H1 (cell line): Measurements from ENCODE around the gene LAMTOR4. TPM values are rescaled to one million over a fixed set of nuclear protein-coding genes. Genes with fewer than 3 reads are reported as not detected.

Source experiments
- CTCF ChIA-PET: fragments of 300-600 bp; sonication (Branson Sonifier 250); formaldehyde crosslinking; loops from one replicate; lab custom pipeline; 2021; ENCODE audit not compliant: partially characterized antibody; lab: Charles Lee
- POLR2A ChIA-PET: fragments of 300-600 bp; sonication (Branson Sonifier 250); formaldehyde crosslinking; loops from one replicate; lab custom pipeline; 2021; ENCODE audit warnings: inconsistent platforms; ENCODE audit not compliant: partially characterized antibody; lab: Charles Lee
- DNase-seq, 2 experiments: peaks; one replicate each; pipeline versions ENCODE4 v3.0.0 to v3.0.0-alpha.2; 2010 to 2022; ENCODE audit warnings: low spot score in 2 of 2, low read depth in 1 of 2, mixed read lengths in 1 of 2
- FAIRE-seq: peaks from 2 replicates; lab custom pipeline; 2011; peaks lifted over from hg19 to GRCh38; lab: Jason Lieb, UNC
- H2AFZ ChIP-seq: 2 replicates; pipeline ENCODE4 v1.8.1; 2012; ENCODE audit warnings: low read length, inconsistent platforms
- H2AK5ac ChIP-seq: 2 replicates; pipeline ENCODE4 v1.6.1; 2013; ENCODE audit warnings: low read depth, low read length
- H2BK120ac ChIP-seq: replicated peaks from 2 replicates; pipeline ENCODE3; 2013; ENCODE audit warnings: low read depth, low read length, inconsistent platforms
- H2BK12ac ChIP-seq: 2 replicates; pipeline ENCODE4 v1.6.1; 2013; ENCODE audit warnings: low read depth, low read length
- H2BK15ac ChIP-seq: 2 replicates; pipeline ENCODE4 v1.6.1; 2013; ENCODE audit warnings: low read length
- H2BK20ac ChIP-seq: 2 replicates; pipeline ENCODE4 v1.6.1; 2013; ENCODE audit warnings: low read length
- H2BK5ac ChIP-seq: 2 replicates; pipeline ENCODE4 v1.6.1; 2013; ENCODE audit warnings: low read depth, low read length
- H3K14ac ChIP-seq: 2 replicates; pipeline ENCODE4 v1.6.1; 2013; ENCODE audit warnings: inconsistent platforms; ENCODE audit not compliant: insufficient read length
- H3K18ac ChIP-seq: 2 replicates; pipeline ENCODE4 v1.6.1; 2013; ENCODE audit warnings: low read length; ENCODE audit errors: extremely low read depth
- H3K23ac ChIP-seq: 2 replicates; pipeline ENCODE4 v1.6.1; 2013; ENCODE audit warnings: inconsistent platforms; ENCODE audit not compliant: insufficient read length
- H3K23me2 ChIP-seq: 2 replicates; pipeline ENCODE4 v1.6.1; 2013; ENCODE audit warnings: low read depth, low read length
- H3K27ac ChIP-seq: 2 replicates; pipeline ENCODE4 v1.6.1; 2011; ENCODE audit warnings: low read depth, low read length, inconsistent platforms
- H3K27me3 ChIP-seq, 4 experiments: replicated peaks in 1 of 4; 1 replicate in 1 of 4; 2 replicates in 3 of 4; pipeline versions ENCODE4 v1.6.1 to v1.8.1; 2011 to 2013; ENCODE audit warnings: low read length in 3 of 4, mild to moderate bottlenecking in 3 of 4, inconsistent platforms in 2 of 4, mixed read lengths in 2 of 4, moderate library complexity in 1 of 4; ENCODE audit not compliant: control insufficient read depth in 3 of 4, insufficient read depth in 3 of 4; ENCODE audit errors: extremely low read depth in 1 of 4
- H3K36me3 ChIP-seq, 4 experiments: 2 replicates each; pipeline versions ENCODE4 v1.6.1 to v1.8.1; 2011 to 2013; ENCODE audit warnings: mild to moderate bottlenecking in 4 of 4, low read length in 3 of 4, moderate library complexity in 2 of 4, control low read depth in 1 of 4, inconsistent platforms in 1 of 4; ENCODE audit not compliant: insufficient read depth in 4 of 4, control insufficient read depth in 2 of 4
- H3K4ac ChIP-seq: replicated peaks from 2 replicates; pipeline ENCODE3; 2013; ENCODE audit warnings: low read length, low read depth, mixed read lengths, inconsistent platforms; ENCODE audit not compliant: insufficient read length
- H3K4me1 ChIP-seq, 4 experiments: replicated peaks in 1 of 4; 1 replicate in 1 of 4; 2 replicates in 3 of 4; pipeline versions ENCODE4 v1.6.1 to v1.8.1; 2011 to 2013; ENCODE audit warnings: low read length in 3 of 4, inconsistent platforms in 2 of 4, mixed read lengths in 1 of 4; ENCODE audit not compliant: insufficient read depth in 4 of 4, control insufficient read depth in 3 of 4
- H3K4me2 ChIP-seq, 2 experiments: 2 replicates each; pipeline versions ENCODE4 v1.6.1 to v1.8.1; 2011 to 2013; ENCODE audit warnings: low read depth in 2 of 2, low read length in 2 of 2, control low read depth in 1 of 2, inconsistent platforms in 1 of 2, mild to moderate bottlenecking in 1 of 2; ENCODE audit not compliant: insufficient read depth in 1 of 2
- H3K4me3 ChIP-seq, 4 experiments: fragments of 200-600, 300-600 bp in 1 of 4; sonication (generic), shearing (Covaris generic), sonication (Bioruptor Twin) in 1 of 4; 2 replicates each; pipeline versions ENCODE4 v1.5.1 to v1.8.1; 2011 to 2016; ENCODE audit warnings: low read length in 4 of 4, low read depth in 3 of 4, control low read depth in 2 of 4, inconsistent platforms in 2 of 4, mild to moderate bottlenecking in 2 of 4, mixed read lengths in 1 of 4, moderate library complexity in 1 of 4; ENCODE audit not compliant: insufficient read depth in 2 of 4; ENCODE audit errors: extremely low read depth in 1 of 4
- H3K56ac ChIP-seq: replicated peaks from 2 replicates; pipeline ENCODE3; 2013; ENCODE audit warnings: low read depth, mild to moderate bottlenecking, mixed read lengths, low read length, inconsistent platforms; ENCODE audit not compliant: insufficient read length
- H3K79me1 ChIP-seq: 2 replicates; pipeline ENCODE4 v1.6.1; 2013; ENCODE audit warnings: low read depth, low read length, control low read depth
- H3K79me2 ChIP-seq, 2 experiments: 2 replicates each; pipeline versions ENCODE4 v1.6.1 to v1.8.1; 2012 to 2013; ENCODE audit warnings: low read length in 2 of 2, mild to moderate bottlenecking in 2 of 2, inconsistent platforms in 1 of 2; ENCODE audit not compliant: insufficient read depth in 2 of 2, control insufficient read depth in 1 of 2
- H3K9ac ChIP-seq, 4 experiments: replicated peaks in 1 of 4; 1 replicate in 1 of 4; 2 replicates in 3 of 4; pipeline versions ENCODE4 v1.6.1 to v1.8.1; 2011 to 2013; ENCODE audit warnings: low read depth in 3 of 4, low read length in 3 of 4, control low read depth in 2 of 4, mild to moderate bottlenecking in 2 of 4, moderate library complexity in 2 of 4, inconsistent platforms in 1 of 4; ENCODE audit errors: extremely low read depth in 1 of 4
- H3K9me3 ChIP-seq, 2 experiments: 2 replicates each; pipeline versions ENCODE4 v1.6.1 to v1.8.1; 2012 to 2013; ENCODE audit warnings: mild to moderate bottlenecking in 2 of 2, moderate library complexity in 2 of 2, control low read depth in 1 of 2, inconsistent platforms in 1 of 2, low read depth in 1 of 2, low read length in 1 of 2, mixed read lengths in 1 of 2; ENCODE audit not compliant: insufficient read depth in 2 of 2
- H4K20me1 ChIP-seq, 2 experiments: replicated peaks in 1 of 2; 2 replicates each; pipeline versions ENCODE3 to v1.8.1; 2011 to 2013; ENCODE audit warnings: inconsistent platforms in 2 of 2, low read length in 2 of 2, mild to moderate bottlenecking in 1 of 2; ENCODE audit not compliant: insufficient read depth in 2 of 2, control insufficient read depth in 1 of 2
- H4K5ac ChIP-seq: 2 replicates; pipeline ENCODE4 v1.6.1; 2013; ENCODE audit warnings: low read length, low read depth, mixed read lengths, inconsistent platforms; ENCODE audit not compliant: insufficient read length
- H4K8ac ChIP-seq: 2 replicates; pipeline ENCODE4 v1.8.0; 2013; ENCODE audit warnings: mild to moderate bottlenecking, moderate library complexity, low read length, inconsistent platforms; ENCODE audit not compliant: insufficient read depth; ENCODE audit errors: extremely low read depth
- H4K91ac ChIP-seq: replicated peaks from 2 replicates; pipeline ENCODE3; 2013; ENCODE audit warnings: low read length, mixed read lengths, inconsistent platforms; ENCODE audit not compliant: insufficient read length
- ATF2 ChIP-seq: IDR thresholded peaks from 2 replicates; pipeline ENCODE4 v1.6.1; 2012; ENCODE audit warnings: low read length, inconsistent platforms
- BCL11A ChIP-seq, 2 experiments: IDR thresholded peaks; one replicate each; pipeline ENCODE4 v1.6.1; 2011; ENCODE audit warnings: low read depth in 2 of 2, low read length in 2 of 2, mild to moderate bottlenecking in 2 of 2
- CBX5 ChIP-seq: fragments of 300-800, 300-1000 bp; sonication (generic); IDR thresholded peaks from 2 replicates; pipeline ENCODE4 v1.7.1; 2016; ENCODE audit warnings: antibody characterized with exemption, low read length, low read depth
- CTBP2 ChIP-seq: IDR thresholded peaks from 2 replicates; pipeline ENCODE4 v1.7.0; 2011; ENCODE audit warnings: borderline replicate concordance, mild to moderate bottlenecking, moderate library complexity, mixed read lengths, low read length; ENCODE audit not compliant: insufficient read depth, insufficient read length
- EGR1 ChIP-seq: IDR thresholded peaks from 2 replicates; pipeline ENCODE4 v1.6.1; 2011; ENCODE audit warnings: low read depth, low read length, borderline replicate concordance
- JUND ChIP-seq: IDR thresholded peaks from 2 replicates; pipeline ENCODE4 v1.6.1; 2011; ENCODE audit warnings: mild to moderate bottlenecking, improper control_type of control experiment, low read length
- MAFK ChIP-seq: IDR thresholded peaks from 2 replicates; pipeline ENCODE4 v1.6.1; 2012; ENCODE audit warnings: low read depth, mild to moderate bottlenecking, improper control_type of control experiment, low read length
- PHF8 ChIP-seq: fragments of 200-600 bp; sonication (generic); conservative IDR thresholded peaks from 2 replicates; pipeline ENCODE4 v1.7.1; 2012; ENCODE audit warnings: low read depth, mild to moderate bottlenecking, inconsistent platforms, low read length, moderate library complexity
- SIX5 ChIP-seq: IDR thresholded peaks from 2 replicates; pipeline ENCODE4 v1.6.1; 2011; ENCODE audit warnings: mild to moderate bottlenecking, low read depth, low read length
- WGBS, 2 experiments: shearing (Covaris generic) in 1 of 2; methylation state at CpG; one replicate each; pipeline versions ENCODE4 v1.1.6 to v1.1.7; 2013 to 2015; ENCODE audit warnings: low lambda C conversion rate in 2 of 2, mixed read lengths in 2 of 2, inconsistent platforms in 1 of 2, low coverage in 1 of 2, missing lambda C conversion rate in 1 of 2; ENCODE audit not compliant: insufficient replicate concordance in 2 of 2, insufficient coverage in 1 of 2, insufficient read length in 1 of 2; ENCODE audit errors: extremely low coverage in 1 of 2, missing lambda C conversion rate in 1 of 2; 5-methylcytosine and 5-hydroxymethylcytosine counted together
- polyA plus RNA-seq, 7 experiments: library from polyadenylated mRNA; depleted of rRNA in 3 of 7; stranded (reverse) in 5 of 7; unstranded in 2 of 7; fragments of >200 nt in 5 of 7; fragments of 200-250 nt in 2 of 7; gene quantifications; 1 replicate in 5 of 7; 2 replicates in 1 of 7; 4 replicates in 1 of 7; pipeline versions ENCODE4 v1.2.1 to v1.2.3, GENCODE V29; 2011 to 2013; ENCODE audit warnings: missing spikeins in 2 of 7, mixed read lengths in 2 of 7
- total RNA-seq: library from RNA; stranded (reverse); fragmentation: NEBNext Ultra II Directional; extraction: Animal tissue kit (Norgen Biotek cat#: 25700); gene quantifications from 2 replicates; pipeline ENCODE4 v1.2.1, GENCODE V29; 2021

Gene LAMTOR4
- total and polyA plus RNA-seq, 2 of the 8 experiments (the other 6 are each of a cell fraction or from before 2014, with no cell fraction given): 153 to 622 TPM

- Histone ChIP-seq H3K27ac (0 out of 2 replicates have a peak overlapping the region, but pooled peaks have one; percentile 88), H4K91ac (no peak overlapping the region), H3K4me2 (peak overlapping the region; percentile 74 to 92), H3K79me1 (0 out of 2 replicates have a peak, but pooled peaks cover 4% of the 10 kb centered on the region), H4K8ac (no peak overlapping the region), H2BK5ac (peak overlapping the region; percentile 46), H2BK120ac (no peak overlapping the region), H3K79me2 (peaks cover 0 to 6% of the 10 kb centered on the region in 2 experiments; a peak in 1 of 4 replicates), H4K5ac (no peak overlapping the region), H3K9me3 (no peaks in the 10 kb centered on the region), H3K14ac (no peak overlapping the region), H3K27me3 (no peaks in the 10 kb centered on the region), H3K36me3 (no peaks in the 10 kb centered on the region), H3K56ac (no peak overlapping the region), H3K4ac (no peak overlapping the region), H2AK5ac (no peak overlapping the region), H3K23me2 (peaks cover 8% of the 10 kb centered on the region), H3K18ac (peak overlapping the region; percentile 71), H3K23ac (no peak overlapping the region), H2BK12ac (no peak overlapping the region), H3K4me1 (peaks cover 0 to 5% (median 1%) of the 10 kb centered on the region in 4 experiments; a peak in 4 of 7 replicates), H2BK20ac (no peak overlapping the region), H3K9ac (peak overlapping the region in 3 of 4 experiments; percentile 84 to 87 (median 87); a peak in 6 of 7 replicates), H3K4me3 (peak overlapping the region; percentile 75 to 98 (median 94)), H2BK15ac (peak overlapping the region; percentile 31; the same call in 1 of the 2 replicates), H4K20me1 (peaks cover 0 to 1% of the 10 kb centered on the region in 2 experiments), H2AFZ (peak overlapping the region; percentile 79; the same call in 1 of the 2 replicates)
- POLR2A ChIA-PET: interaction anchor here (0.5 to 19.1 kb wide), 10 partner anchors 8 to 154 kb away, joined by 3 to 414 read pairs (median 6); partner anchors contain the start of genes AP4M1, COPS6, GAL3ST4 and MCM7
- DNase-seq (peak in 1 of 2 experiments; percentile 84), FAIRE-seq (no peak)
- WGBS, 2 experiments: 24% methylated on average over 19 of the region's 19 CpGs; no CpG with 5 or more reads in 1 of the 2 experiments
- CTCF ChIA-PET: interaction anchor here (1.0 to 1.6 kb wide), 3 partner anchors 11 to 36 kb away, joined by 3 to 10 read pairs (median 5); no protein-coding TSS in a partner anchor
- TF ChIP-seq ATF2: no peak
- no peak for TF ChIP-seq BCL11A (IDR thresholded peaks at IDR 0.05; ENCODE audit: low read depth in 2 of 2, low read length in 2 of 2)
- TF ChIP-seq SIX5: peak; percentile 63
- TF ChIP-seq EGR1: no peak
- no peak for TF ChIP-seq CTBP2
- TF ChIP-seq MAFK: no peak
- no peak for TF ChIP-seq JUND
- TF ChIP-seq CBX5: no peak
- TF ChIP-seq PHF8: 0 out of 2 replicates have a peak, but pooled peaks have one; percentile 6
Observed at GRCh38 chr7:100119970-100120732, 28.6 kb upstream of the LAMTOR4 start.
